ENCODE results near the gene ANTXR1. TPM values are rescaled to one million over a fixed set of nuclear protein-coding genes. Genes with fewer than 3 reads are reported as not detected.

ANTXR1 gene
- total RNA-seq, 1 donor from 2014 or later, result not detected

DNA sequence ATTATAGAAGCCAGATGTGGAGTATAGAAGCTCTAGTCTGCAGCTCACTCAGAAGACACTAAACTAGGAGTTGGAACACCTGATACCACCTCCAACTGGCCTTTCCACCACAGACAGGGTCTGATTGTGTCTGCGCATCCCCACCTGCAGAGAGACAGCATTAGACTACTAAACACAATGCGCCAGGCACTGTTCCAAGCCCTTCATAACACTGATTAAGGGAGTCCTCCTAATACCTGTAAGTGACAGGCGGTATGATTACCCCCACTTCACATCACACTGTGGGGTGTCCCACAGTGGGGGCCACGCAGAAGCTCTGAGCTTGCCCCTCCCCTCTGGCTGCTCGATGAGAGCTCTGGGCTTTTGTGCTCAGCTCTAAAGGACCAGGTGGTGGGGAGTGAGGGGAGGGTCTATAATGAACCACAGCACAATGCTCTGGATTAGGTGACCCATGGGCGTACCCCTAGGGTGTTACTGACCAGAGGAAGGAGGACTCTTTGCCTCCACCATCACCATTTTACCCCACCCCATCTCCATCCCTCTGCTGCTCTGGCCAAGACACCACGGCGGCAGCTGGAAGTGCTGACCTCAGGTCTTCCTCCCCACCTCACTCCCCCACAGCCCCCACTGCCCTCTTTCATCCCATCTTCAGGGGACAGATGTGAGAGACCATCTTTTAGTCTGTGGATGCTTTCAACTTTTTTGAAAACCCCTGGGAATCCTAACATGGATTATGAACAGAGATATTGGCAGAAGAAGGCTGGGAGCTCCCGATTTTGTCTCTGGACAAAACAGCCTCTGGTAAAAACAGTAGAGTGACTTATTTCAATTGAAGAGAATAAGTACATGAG, 228.9 kb downstream of the ANTXR1 start:
- Mint-ChIP-seq H3K9me3 (no peaks in the 10 kb centered on the region), H3K36me3 (ENCODE audit: low read depth) (no peaks in the 10 kb centered on the region), H3K4me1 (no peaks in the 10 kb centered on the region), H3K27ac (no peak overlapping the region), H3K27me3 (peaks cover 14% of the 10 kb centered on the region), H3K4me3 (no peak overlapping the region)
- ChIA-PET POLR2A (no interaction called here), CTCF (no interaction called here)
- TF ChIP-seq, protein P1, sequence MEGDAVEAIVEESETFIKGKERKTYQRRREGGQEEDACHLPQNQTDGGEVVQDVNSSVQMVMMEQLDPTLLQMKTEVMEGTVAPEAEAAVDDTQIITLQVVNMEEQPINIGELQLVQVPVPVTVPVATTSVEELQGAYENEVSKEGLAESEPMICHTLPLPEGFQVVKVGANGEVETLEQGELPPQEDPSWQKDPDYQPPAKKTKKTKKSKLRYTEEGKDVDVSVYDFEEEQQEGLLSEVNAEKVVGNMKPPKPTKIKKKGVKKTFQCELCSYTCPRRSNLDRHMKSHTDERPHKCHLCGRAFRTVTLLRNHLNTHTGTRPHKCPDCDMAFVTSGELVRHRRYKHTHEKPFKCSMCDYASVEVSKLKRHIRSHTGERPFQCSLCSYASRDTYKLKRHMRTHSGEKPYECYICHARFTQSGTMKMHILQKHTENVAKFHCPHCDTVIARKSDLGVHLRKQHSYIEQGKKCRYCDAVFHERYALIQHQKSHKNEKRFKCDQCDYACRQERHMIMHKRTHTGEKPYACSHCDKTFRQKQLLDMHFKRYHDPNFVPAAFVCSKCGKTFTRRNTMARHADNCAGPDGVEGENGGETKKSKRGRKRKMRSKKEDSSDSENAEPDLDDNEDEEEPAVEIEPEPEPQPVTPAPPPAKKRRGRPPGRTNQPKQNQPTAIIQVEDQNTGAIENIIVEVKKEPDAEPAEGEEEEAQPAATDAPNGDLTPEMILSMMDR (IDR thresholded peaks at IDR 0.05), result no peak
- ATAC-seq (ENCODE audit: low read depth), result no peak
- DNase-seq, result no peak
- intact Hi-C loops (cut with micrococcal nuclease), result no loop called here

DNA sequence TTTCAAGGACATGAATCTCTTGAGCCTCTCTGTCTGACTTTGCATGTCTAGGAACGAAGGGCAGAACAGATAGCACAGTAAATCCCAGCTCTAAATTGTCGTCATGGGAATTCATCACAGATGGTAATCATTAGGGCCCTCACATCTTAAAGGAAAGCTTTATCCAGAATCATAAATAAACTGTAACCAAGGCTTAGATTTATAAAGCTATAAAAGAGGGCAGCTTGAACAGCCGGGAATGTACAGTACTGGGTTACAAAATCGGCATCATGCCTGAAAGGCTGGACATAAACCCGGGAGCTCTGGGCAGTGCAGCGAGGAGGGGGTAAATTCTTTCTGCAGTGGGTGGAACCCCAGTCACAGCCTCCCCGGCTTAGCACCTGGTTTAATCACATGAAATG, 229.7 kb downstream of the ANTXR1 start:
- Mint-ChIP-seq H3K4me3 (no peak overlapping the region), H3K4me1 (no peaks in the 10 kb centered on the region), H3K36me3 (ENCODE audit: low read depth) (no peaks in the 10 kb centered on the region), H3K27me3 (peaks cover 18% of the 10 kb centered on the region), H3K9me3 (no peaks in the 10 kb centered on the region), H3K27ac (no peak overlapping the region)
- ChIA-PET CTCF (no interaction called here), POLR2A (no interaction called here)
- intact Hi-C loops (cut with micrococcal nuclease), result no loop called here
- TF ChIP-seq, protein P1 (IDR thresholded peaks at IDR 0.05), result no peak
- DNase-seq (no peak), ATAC-seq (ENCODE audit: low read depth) (no peak)

DNA sequence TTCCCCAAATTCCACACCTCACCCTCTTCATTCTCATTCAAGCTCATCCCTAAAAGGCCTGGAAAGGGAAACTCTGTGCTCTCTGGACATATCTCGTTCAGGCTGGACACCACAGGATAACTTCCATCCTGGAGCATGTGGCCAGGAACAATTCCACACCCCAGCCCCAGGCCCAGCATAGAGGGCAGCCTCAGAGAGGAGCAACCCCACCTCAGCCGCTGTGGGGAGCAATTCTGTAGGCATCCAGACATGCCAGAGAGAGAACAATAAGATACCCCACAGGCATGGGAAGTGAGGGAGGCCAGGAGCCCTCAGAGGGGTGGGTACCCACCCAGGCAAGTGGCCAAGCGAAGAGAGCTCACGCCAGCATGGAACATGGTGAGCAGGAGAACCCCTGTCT, 230.7 kb downstream of the ANTXR1 start:
- intact Hi-C loops (cut with micrococcal nuclease), result no loop called here
- no peak for ATAC-seq (ENCODE audit: low read depth)

DNA sequence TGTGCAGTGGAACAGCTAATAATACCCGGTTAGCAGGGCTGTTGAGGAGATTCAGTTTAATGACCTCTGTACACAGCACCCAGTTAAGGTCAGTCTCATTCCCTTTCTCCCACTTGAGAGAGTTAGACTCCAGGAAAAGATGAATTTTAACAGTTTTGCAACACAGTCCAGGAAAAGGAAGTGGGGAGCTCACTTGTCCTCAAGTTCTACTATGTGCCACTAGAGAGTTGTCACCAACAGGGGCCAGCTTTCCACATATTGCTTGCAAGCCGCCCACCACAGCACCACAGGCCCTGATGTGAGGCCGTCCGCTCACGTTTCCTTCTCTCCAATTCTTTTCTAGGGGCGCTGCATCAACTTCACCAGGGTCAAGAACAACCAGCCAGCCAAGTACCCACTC, 231.9 kb downstream of the ANTXR1 start:
- Mint-ChIP-seq H3K36me3 (ENCODE audit: low read depth) (no peaks in the 10 kb centered on the region), H3K27me3 (peaks cover 14% of the 10 kb centered on the region), H3K27ac (no peak overlapping the region), H3K4me3 (no peak overlapping the region), H3K9me3 (no peaks in the 10 kb centered on the region), H3K4me1 (no peaks in the 10 kb centered on the region)
- TF ChIP-seq, protein P1 (IDR thresholded peaks at IDR 0.05), result no peak
- no peak for DNase-seq
- ChIA-PET CTCF (no interaction called here), POLR2A (no interaction called here)
- intact Hi-C loops (cut with micrococcal nuclease), result no loop called here
- no peak for ATAC-seq (ENCODE audit: low read depth)

More for the DNA sequence above, 230.7 kb downstream of the ANTXR1 start:
- Mint-ChIP-seq H3K4me1 (no peaks in the 10 kb centered on the region), H3K27ac (no peak overlapping the region), H3K27me3 (peaks cover 16% of the 10 kb centered on the region), H3K36me3 (ENCODE audit: low read depth) (no peaks in the 10 kb centered on the region), H3K9me3 (no peaks in the 10 kb centered on the region), H3K4me3 (no peak overlapping the region)
- ChIA-PET CTCF (no interaction called here), POLR2A (no interaction called here)
- no peak for DNase-seq
- TF ChIP-seq, protein P1 (IDR thresholded peaks at IDR 0.05), result no peak

DNA sequence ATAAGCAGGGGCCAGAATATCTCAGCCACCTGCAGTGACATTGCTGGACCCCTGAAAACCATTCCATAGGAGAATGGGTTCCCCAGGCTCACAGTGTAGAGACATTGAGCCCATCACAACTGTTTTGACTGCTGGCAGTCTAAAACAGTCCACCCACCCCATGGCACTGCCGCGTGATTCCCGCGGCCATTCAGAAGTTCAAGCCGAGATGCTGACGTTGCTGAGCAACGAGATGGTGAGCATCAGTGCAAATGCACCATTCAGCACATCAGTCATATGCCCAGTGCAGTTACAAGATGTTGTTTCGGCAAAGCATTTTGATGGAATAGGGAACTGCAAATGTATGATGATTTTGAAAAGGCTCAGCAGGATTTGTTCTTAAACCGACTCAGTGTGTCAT, 234.6 kb downstream of the ANTXR1 start:
- Mint-ChIP-seq H3K9me3 (no peaks in the 10 kb centered on the region), H3K27me3 (peaks cover 14% of the 10 kb centered on the region), H3K4me3 (no peak overlapping the region), H3K27ac (no peak overlapping the region), H3K36me3 (ENCODE audit: low read depth) (no peaks in the 10 kb centered on the region), H3K4me1 (no peaks in the 10 kb centered on the region)
- POLR2A ChIA-PET, result no interaction called here
- CTCF ChIA-PET, result no interaction called here
- no peak for DNase-seq
- ATAC-seq (ENCODE audit: low read depth), result no peak
- TF ChIP-seq, protein P1 (IDR thresholded peaks at IDR 0.05), result no peak
- intact Hi-C loops (cut with micrococcal nuclease), result no loop called here

Measured in activated B cell treated with CpG ODN at 0.5 μM for 24 hours (primary cell).